Smooth muscle cell (in vitro differentiated cells): ENCODE results near the gene YTHDF2. TPM values are rescaled to one million over a fixed set of nuclear protein-coding genes. Genes with fewer than 3 reads are reported as not detected.

Source experiments
- DNase-seq: peaks from one replicate; lab custom pipeline; 2025; ENCODE audit not compliant: unreplicated experiment; lab: John Stamatoyannopoulos, UW
- H2AFZ ChIP-seq: fragments of 200-600 bp; sonication (generic); 2 replicates; pipeline ENCODE4 v1.6.0; 2016; ENCODE audit warnings: antibody characterized with exemption, low read depth, mild to moderate bottlenecking
- H3F3A ChIP-seq: fragments of 200-600 bp; sonication (generic); 2 replicates; pipeline ENCODE4 v1.6.0; 2017; ENCODE audit warnings: antibody characterized with exemption, low read depth
- H3K27ac ChIP-seq: fragments of 200-600 bp; sonication (generic); 2 replicates; pipeline ENCODE4 v1.5.1; 2016; ENCODE audit warnings: low read depth, mild to moderate bottlenecking
- H3K27me3 ChIP-seq: fragments of 200-600 bp; sonication (generic); 2 replicates; pipeline ENCODE4 v1.6.1; 2016; ENCODE audit warnings: low read depth, mild to moderate bottlenecking
- H3K36me3 ChIP-seq: fragments of 200-600 bp; sonication (generic); 2 replicates; pipeline ENCODE4 v1.5.1; 2016; ENCODE audit warnings: low read depth
- H3K4me1 ChIP-seq: fragments of 200-600 bp; sonication (generic); 2 replicates; pipeline ENCODE4 v1.5.1; 2016; ENCODE audit warnings: low read depth
- H3K4me2 ChIP-seq: fragments of 200-600 bp; sonication (generic); 2 replicates; pipeline ENCODE4 v1.6.0; 2016; ENCODE audit warnings: mild to moderate bottlenecking
- H3K4me3 ChIP-seq: fragments of 200-600 bp; sonication (generic); 2 replicates; pipeline ENCODE4 v1.5.1; 2016; ENCODE audit warnings: mild to moderate bottlenecking
- H3K79me2 ChIP-seq: fragments of 200-600 bp; sonication (generic); 2 replicates; pipeline ENCODE4 v1.6.0; 2016; ENCODE audit warnings: low read depth, mild to moderate bottlenecking
- H3K9ac ChIP-seq: fragments of 200-600 bp; sonication (generic); 2 replicates; pipeline ENCODE4 v1.6.0; 2016; ENCODE audit warnings: low read depth
- H3K9me3 ChIP-seq: fragments of 200-600 bp; sonication (generic); replicated peaks from 2 replicates; pipeline ENCODE4 v1.5.1; 2016; ENCODE audit warnings: low read depth
- H4K20me1 ChIP-seq: fragments of 200-600 bp; sonication (generic); 2 replicates; pipeline ENCODE4 v1.6.0; 2016; ENCODE audit warnings: low read depth
- WGBS: methylation state at CpG from one replicate; pipeline ENCODE4 v1.1.7; 2016; ENCODE audit warnings: low lambda C conversion rate; 5-methylcytosine and 5-hydroxymethylcytosine counted together
- polyA plus RNA-seq: library from polyadenylated mRNA; unstranded; fragments of >200 nt; fragmentation: Nextera tagmentation; extraction: Ambion mirVana; gene quantifications from 2 replicates; pipeline ENCODE4 v1.2.1, GENCODE V29; 2016
- total RNA-seq: library from RNA; depleted of rRNA; stranded (reverse); fragments of >200 nt; gene quantifications from 2 replicates; pipeline ENCODE4 v1.2.3, GENCODE V29; 2014
- TF ChIP-seq, protein P1 (sequence below): fragments of 200-600 bp; sonication (generic); IDR thresholded peaks from 2 replicates; pipeline ENCODE4 v1.5.1; 2017; ENCODE audit warnings: borderline replicate concordance, mild to moderate bottlenecking, antibody characterized with exemption; ENCODE audit not compliant: insufficient read depth, poor library complexity, severe bottlenecking

Gene YTHDF2
- total and polyA plus RNA-seq, 2 experiments from 2014 or later, result 68.4 to 77.5 TPM

DNA sequence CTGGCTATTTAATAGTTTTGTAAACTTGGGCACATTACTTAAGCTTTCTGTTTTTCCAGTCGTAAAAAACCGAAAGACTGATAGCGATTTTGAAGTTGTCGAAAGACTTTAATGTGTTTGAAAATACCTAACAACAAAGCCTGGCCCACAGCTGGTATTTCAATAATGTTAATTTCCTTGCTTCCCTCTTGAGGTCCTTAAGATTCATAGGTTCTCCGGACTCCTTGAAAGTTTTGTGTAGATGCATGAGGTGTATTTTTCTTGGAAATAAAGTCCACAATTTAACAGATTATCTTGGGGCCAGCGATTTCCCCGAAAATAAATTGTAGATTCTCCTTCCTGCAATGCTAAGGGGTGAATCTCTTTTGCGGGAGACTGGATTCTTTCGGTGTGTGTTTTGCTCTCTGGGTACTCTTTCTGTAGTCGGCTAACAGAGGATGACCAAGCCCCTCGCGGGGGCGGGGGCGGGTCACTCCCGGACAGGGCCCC is 735 bp upstream of the YTHDF2 start:
- TF ChIP-seq, protein P1, sequence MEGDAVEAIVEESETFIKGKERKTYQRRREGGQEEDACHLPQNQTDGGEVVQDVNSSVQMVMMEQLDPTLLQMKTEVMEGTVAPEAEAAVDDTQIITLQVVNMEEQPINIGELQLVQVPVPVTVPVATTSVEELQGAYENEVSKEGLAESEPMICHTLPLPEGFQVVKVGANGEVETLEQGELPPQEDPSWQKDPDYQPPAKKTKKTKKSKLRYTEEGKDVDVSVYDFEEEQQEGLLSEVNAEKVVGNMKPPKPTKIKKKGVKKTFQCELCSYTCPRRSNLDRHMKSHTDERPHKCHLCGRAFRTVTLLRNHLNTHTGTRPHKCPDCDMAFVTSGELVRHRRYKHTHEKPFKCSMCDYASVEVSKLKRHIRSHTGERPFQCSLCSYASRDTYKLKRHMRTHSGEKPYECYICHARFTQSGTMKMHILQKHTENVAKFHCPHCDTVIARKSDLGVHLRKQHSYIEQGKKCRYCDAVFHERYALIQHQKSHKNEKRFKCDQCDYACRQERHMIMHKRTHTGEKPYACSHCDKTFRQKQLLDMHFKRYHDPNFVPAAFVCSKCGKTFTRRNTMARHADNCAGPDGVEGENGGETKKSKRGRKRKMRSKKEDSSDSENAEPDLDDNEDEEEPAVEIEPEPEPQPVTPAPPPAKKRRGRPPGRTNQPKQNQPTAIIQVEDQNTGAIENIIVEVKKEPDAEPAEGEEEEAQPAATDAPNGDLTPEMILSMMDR, result no peak
- H4K20me1 ChIP-seq, result peaks cover 37% of the 10 kb centered on the region
- H3K4me2 ChIP-seq, result peak overlapping the region; percentile 93
- peaks cover 5% of the 10 kb centered on the region for H3F3A ChIP-seq
- peak overlapping the region; percentile 91 for H3K27ac ChIP-seq
- H3K36me3 ChIP-seq, result no peaks in the 10 kb centered on the region
- no peak for DNase-seq
- peaks cover 17% of the 10 kb centered on the region for H3K4me1 ChIP-seq
- peak overlapping the region; percentile 95 for H3K9ac ChIP-seq
- 2% methylated on average over 15 of the region's 15 CpGs for WGBS
- peak overlapping the region; percentile 85 for H2AFZ ChIP-seq
- no peaks in the 10 kb centered on the region for H3K27me3 ChIP-seq
- peaks cover 41% of the 10 kb centered on the region for H3K79me2 ChIP-seq
- no peaks in the 10 kb centered on the region for H3K9me3 ChIP-seq
- peak overlapping the region; percentile 97 for H3K4me3 ChIP-seq

DNA sequence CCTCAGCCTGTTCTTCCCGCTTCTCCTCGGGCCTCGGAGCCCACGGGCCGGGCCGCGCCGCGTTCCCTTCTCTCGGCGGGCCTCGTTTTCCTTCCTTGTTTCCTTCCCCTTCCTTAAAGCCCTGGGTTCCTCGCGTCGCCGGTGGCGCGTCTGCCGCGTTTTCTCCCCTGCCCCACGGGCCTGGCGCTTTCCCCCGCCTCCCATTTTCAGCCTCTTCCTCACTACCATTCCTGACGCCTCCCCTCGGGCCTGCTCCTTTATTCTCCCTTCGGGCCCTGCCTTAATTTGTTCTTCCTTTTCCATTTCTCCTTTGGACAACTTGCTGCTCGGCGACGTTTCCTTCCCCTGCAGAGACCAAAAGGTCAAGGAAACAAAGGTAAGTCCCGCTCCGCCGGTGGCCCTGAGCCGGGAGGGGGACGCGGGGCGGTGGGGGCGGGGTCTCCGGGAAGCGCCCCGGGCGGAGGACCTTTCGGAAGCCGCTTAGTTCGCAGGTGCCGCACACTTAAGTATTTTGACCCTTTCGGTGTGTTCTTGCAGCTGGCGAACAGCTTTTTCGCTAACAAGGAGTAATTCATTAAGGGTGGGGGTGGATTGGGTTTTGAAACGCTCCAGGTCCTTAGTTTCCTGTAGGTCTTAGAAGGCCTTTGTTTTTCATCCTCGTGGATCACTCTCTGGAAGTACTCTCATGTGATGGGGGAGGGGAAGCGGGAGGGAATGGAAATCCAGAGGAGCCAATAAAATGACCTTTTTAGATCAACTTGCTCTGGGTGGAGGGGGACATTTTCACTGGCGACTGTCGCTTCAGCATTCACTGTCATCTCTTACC is 780 bp downstream of the YTHDF2 start:
- H3F3A ChIP-seq, result peaks cover 5% of the 10 kb centered on the region
- H3K27ac ChIP-seq, result peak overlapping the region; percentile 91
- H3K9ac ChIP-seq, result peak overlapping the region; percentile 95
- no peaks in the 10 kb centered on the region for H3K9me3 ChIP-seq
- no peaks in the 10 kb centered on the region for H3K27me3 ChIP-seq
- peak; percentile 19 for DNase-seq
- TF ChIP-seq, protein P1, result no peak
- peaks cover 52% of the 10 kb centered on the region for H4K20me1 ChIP-seq
- H3K4me2 ChIP-seq, result peak overlapping the region; percentile 93
- peak overlapping the region; percentile 97 for H3K4me3 ChIP-seq
- H2AFZ ChIP-seq, result peak overlapping the region; percentile 51
- H3K4me1 ChIP-seq, result peaks cover 17% of the 10 kb centered on the region
- no peaks in the 10 kb centered on the region for H3K36me3 ChIP-seq
- H3K79me2 ChIP-seq, result peaks cover 56% of the 10 kb centered on the region
- WGBS, result under 1% methylated on average over 52 of the region's 53 CpGs

DNA sequence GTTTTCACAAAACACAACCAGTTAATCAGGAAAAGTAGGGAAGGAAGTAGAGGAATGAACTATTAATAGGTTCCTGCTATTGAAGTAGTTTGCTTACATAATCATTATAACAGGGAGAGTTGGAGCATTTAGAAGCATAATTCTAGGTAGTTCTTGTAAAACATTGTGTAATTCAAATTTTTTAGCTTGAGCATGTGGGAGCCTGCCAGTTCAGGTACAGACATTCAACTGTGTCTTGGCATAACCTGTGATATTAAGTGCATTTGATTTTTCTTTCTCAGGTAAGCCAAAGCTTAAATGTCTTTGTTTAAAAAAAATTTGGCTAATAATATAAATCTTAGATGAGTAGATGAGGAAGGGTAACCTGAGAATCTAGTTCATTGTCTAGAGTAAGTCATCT is 3.4 kb downstream of the YTHDF2 start:
- Histone ChIP-seq H4K20me1 (peaks cover 78% of the 10 kb centered on the region), H3F3A (no peaks in the 10 kb centered on the region), H3K27me3 (no peaks in the 10 kb centered on the region), H2AFZ (no peak overlapping the region), H3K9me3 (no peaks in the 10 kb centered on the region), H3K4me2 (no peak overlapping the region), H3K9ac (no peak overlapping the region), H3K79me2 (peaks cover 82% of the 10 kb centered on the region), H3K4me1 (peaks cover 17% of the 10 kb centered on the region), H3K36me3 (no peaks in the 10 kb centered on the region), H3K4me3 (no peak overlapping the region), H3K27ac (peak overlapping the region; percentile 3)
- no peak for DNase-seq
- TF ChIP-seq, protein P1, result no peak
